K562 (cell line): ENCODE measurements around the gene UBE2QL1. TPM values are rescaled to one million over a fixed set of nuclear protein-coding genes. Genes with fewer than 3 reads are reported as not detected.

Experiments
- ATAC-seq: fragments of 200-7000 bp; cut with Tn5 transposase; 3 replicates; pipeline ENCODE4 v1.9.1; 2020; ENCODE audit warnings: moderate library complexity
- BruUV-seq: library from RNA; stranded (reverse); fragments of 400-500 nt; replicated peaks from 2 replicates; lab custom pipeline; 2021; lab: Mats Ljungman, UMichigan
- CTCF ChIA-PET: fragments of 300-600 bp; formaldehyde crosslinking; extraction: SDS; loops from one replicate; lab custom pipeline; 2021; ENCODE audit warnings: low intra/inter-chr PET ratio; lab: Yijun Ruan, JAX
- POLR2A ChIA-PET: fragments of 300-600, 350-650 bp; sonication (Branson Sonifier 250); formaldehyde crosslinking; extraction: SDS; loops from one replicate; lab custom pipeline; 2021; ENCODE audit warnings: antibody characterized with exemption, inconsistent platforms; lab: Yijun Ruan, JAX
- DNase-seq, 4 experiments: peaks; one replicate each; pipeline versions ENCODE4 v3.0.0 to v3.0.0-alpha.2; 2011 to 2018; ENCODE audit warnings: low spot score in 3 of 4, mixed read lengths in 3 of 4; ENCODE audit errors: extremely low read depth in 1 of 4
- FAIRE-seq: peaks from 2 replicates; lab custom pipeline; 2011; peaks lifted over from hg19 to GRCh38; lab: Jason Lieb, UNC
- H2AFZ ChIP-seq: 2 replicates; pipeline ENCODE4 v1.6.0; 2011; ENCODE audit warnings: low read depth, low read length, control low read depth, inconsistent platforms
- H3K27ac ChIP-seq: fragments of 200-600 bp; 3 replicates; pipeline ENCODE4 v1.8.0; 2011; ENCODE audit warnings: low read depth, mild to moderate bottlenecking, control low read depth, inconsistent platforms, low read length, moderate library complexity, mixed read lengths; ENCODE audit errors: extremely low read depth
- H3K27me3 ChIP-seq, 2 experiments: fragments of 300-600 bp in 1 of 2; 2 replicates in 1 of 2; 3 replicates in 1 of 2; pipeline versions ENCODE4 v1.6.0 to v1.8.0; 2011; ENCODE audit warnings: inconsistent platforms in 2 of 2, low read length in 2 of 2, mild to moderate bottlenecking in 1 of 2, mixed read lengths in 1 of 2, moderate library complexity in 1 of 2; ENCODE audit not compliant: control insufficient read depth in 2 of 2, insufficient read depth in 2 of 2
- H3K36me3 ChIP-seq: fragments of 300-600 bp; 3 replicates; pipeline ENCODE4 v1.8.0; 2011; ENCODE audit warnings: mild to moderate bottlenecking, low read length, inconsistent platforms; ENCODE audit not compliant: control insufficient read depth, insufficient read depth
- H3K4me1 ChIP-seq, 2 experiments: fragments of 200-600 bp in 1 of 2; replicated peaks in 1 of 2; 2 replicates in 1 of 2; 3 replicates in 1 of 2; pipeline versions ENCODE4 v1.5.1 to v1.8.0; 2011; ENCODE audit warnings: inconsistent platforms in 2 of 2, low read length in 2 of 2, mild to moderate bottlenecking in 1 of 2, mixed read lengths in 1 of 2, moderate library complexity in 1 of 2; ENCODE audit not compliant: control insufficient read depth in 2 of 2, insufficient read depth in 2 of 2
- H3K4me2 ChIP-seq: 2 replicates; pipeline ENCODE4 v1.6.1; 2011; ENCODE audit warnings: low read length, control low read depth, inconsistent platforms, mixed read lengths; ENCODE audit not compliant: insufficient read depth
- H3K4me3 ChIP-seq: fragments of 200-600 bp; sonication (generic), shearing (Covaris generic); 2 replicates; pipeline ENCODE4 v1.5.1; 2016; ENCODE audit warnings: control low read depth, inconsistent platforms
- H3K79me2 ChIP-seq: fragments of 200-600 bp; 3 replicates; pipeline ENCODE4 v1.8.0; 2011; ENCODE audit warnings: low read length, inconsistent platforms; ENCODE audit not compliant: control insufficient read depth, insufficient read depth
- H3K9ac ChIP-seq, 2 experiments: 2 replicates each; pipeline versions ENCODE4 v1.6.0 to v1.6.1; 2011; ENCODE audit warnings: low read depth in 2 of 2, low read length in 2 of 2, control low read depth in 1 of 2, inconsistent platforms in 1 of 2, mild to moderate bottlenecking in 1 of 2, mixed read lengths in 1 of 2; ENCODE audit not compliant: insufficient read depth in 1 of 2
- H3K9me1 ChIP-seq: one replicate; pipeline ENCODE4 v1.6.0; 2011; ENCODE audit warnings: inconsistent platforms, mild to moderate bottlenecking, low read length, moderate library complexity; ENCODE audit not compliant: control insufficient read depth, insufficient read depth
- H3K9me3 ChIP-seq: replicated peaks from 2 replicates; pipeline ENCODE4 v1.5.1; 2011; ENCODE audit warnings: low read depth, low read length, inconsistent platforms; ENCODE audit not compliant: control insufficient read depth, insufficient read depth
- H4K20me1 ChIP-seq: replicated peaks from 2 replicates; pipeline ENCODE4 v1.6.1; 2011; ENCODE audit warnings: low read length, inconsistent platforms, mixed read lengths; ENCODE audit not compliant: control insufficient read depth, insufficient read depth
- CREM ChIP-seq: IDR thresholded peaks from 2 replicates; pipeline ENCODE4 v1.6.1; 2014; ENCODE audit warnings: antibody characterized with exemption, low read depth
- KLF10 ChIP-seq: fragments of 250-450 bp; sonication (Bioruptor Pico); IDR thresholded peaks from 2 replicates; pipeline ENCODE4 v1.6.1; 2021; ENCODE audit warnings: matching md5 sums
- MAZ ChIP-seq, 2 experiments: fragments of 450-650 bp in 1 of 2; sonication (generic) in 1 of 2; formaldehyde crosslinking; IDR thresholded peaks in 1 of 2; conservative IDR thresholded peaks in 1 of 2; 2 replicates each; pipeline versions ENCODE4 v1.4.0 to v1.5.0; 2020; ENCODE audit warnings: mild to moderate bottlenecking in 1 of 2, missing genetic modification reagents in 1 of 2
- MCM3 ChIP-seq: fragments of 450-650 bp; IDR thresholded peaks from 2 replicates; pipeline ENCODE4 v1.6.1; 2016
- MTA1 ChIP-seq: fragments of 450-650 bp; IDR thresholded peaks from 2 replicates; pipeline ENCODE4 v1.6.1; 2017; ENCODE audit warnings: borderline replicate concordance
- MTF1 ChIP-seq: fragments of 250-450 bp; sonication (Bioruptor Pico); IDR thresholded peaks from 2 replicates; pipeline ENCODE4 v1.9.0; 2021; ENCODE audit warnings: moderate library complexity, mild to moderate bottlenecking, inconsistent platforms, borderline replicate concordance
- NCOA2 ChIP-seq, 2 experiments: fragments of 450-650 bp; IDR thresholded peaks; 2 replicates each; pipeline ENCODE4 v1.6.1; 2018; ENCODE audit warnings: mild to moderate bottlenecking in 2 of 2, moderate library complexity in 1 of 2; ENCODE audit not compliant: partially characterized antibody in 2 of 2
- SMAD1 ChIP-seq: fragments of 150-350 bp; IDR thresholded peaks from 2 replicates; pipeline ENCODE4 v1.6.1; 2014; ENCODE audit warnings: low read length, low read depth; ENCODE audit not compliant: partially characterized antibody
- SRSF3 ChIP-seq: fragments of 200-400 bp; formaldehyde crosslinking; IDR thresholded peaks from 2 replicates; pipeline ENCODE4 v1.6.1; 2016; ENCODE audit warnings: mild to moderate bottlenecking, low read length, moderate library complexity; ENCODE audit not compliant: insufficient read depth
- ZBTB7A ChIP-seq: IDR thresholded peaks from 2 replicates; pipeline ENCODE4 v1.6.1; 2011; ENCODE audit warnings: low read depth, mild to moderate bottlenecking, low read length, moderate library complexity, borderline replicate concordance; ENCODE audit not compliant: control insufficient read depth
- ZNF12 ChIP-seq: sonication (generic); formaldehyde crosslinking; IDR thresholded peaks from 2 replicates; pipeline ENCODE4 v1.4.0; 2020; ENCODE audit warnings: mild to moderate bottlenecking, missing genetic modification reagents
- ZNF146 ChIP-seq: IDR thresholded peaks from one replicate; pipeline ENCODE4 v1.6.1; 2018; ENCODE audit warnings: missing compliant biosample characterization; ENCODE audit not compliant: unreplicated experiment
- ZNF3 ChIP-seq: fragments of 250-450 bp; sonication (Bioruptor Pico); IDR thresholded peaks from 2 replicates; pipeline ENCODE4 v1.5.0; 2021; ENCODE audit warnings: mild to moderate bottlenecking, moderate library complexity
- ZNF436 ChIP-seq: fragments of 250-450, 450-650 bp; sonication (Bioruptor Pico); formaldehyde crosslinking; IDR thresholded peaks from 2 replicates; pipeline ENCODE4 v1.7.0; 2020; ENCODE audit warnings: mild to moderate bottlenecking
- WGBS: fragments of 100-300 bp; shearing (Covaris generic); methylation state at CpG from one replicate; pipeline ENCODE4 v1.1.6; 2016; ENCODE audit warnings: low coverage, mixed read lengths; ENCODE audit not compliant: insufficient coverage; ENCODE audit errors: missing lambda C conversion rate; 5-methylcytosine and 5-hydroxymethylcytosine counted together
- in situ Hi-C: fragments of 300-500 bp; cut with MboI; formaldehyde crosslinking; loops from 4 replicates; pipeline ENCODE4 v1.15.0; 2018; ENCODE audit warnings: inconsistent platforms, mixed read lengths
- intact Hi-C: fragments of 100-400 bp; cut with micrococcal nuclease; formaldehyde crosslinking; loops from 2 replicates; pipeline ENCODE4 v1.14.2; 2022
- polyA plus RNA-seq, 8 experiments: library from polyadenylated mRNA; depleted of rRNA in 4 of 8; stranded (reverse) in 5 of 8; unstranded in 3 of 8; fragments of >200 nt; fragmentation: Nextera tagmentation in 2 of 8; fragmentation: Illumina TruSeq in 1 of 8; extraction: Ambion mirVana in 2 of 8; extraction: Trizol in 1 of 8; gene quantifications; 2 replicates each; pipeline versions ENCODE4 v1.2.1 to v1.2.3, GENCODE V29; 2011 to 2014; ENCODE audit warnings: inconsistent platforms in 1 of 8, missing spikeins in 1 of 8
- total RNA-seq, 7 experiments: library from RNA; depleted of rRNA in 6 of 7; stranded (reverse); fragments of >200 nt in 6 of 7; fragmentation: Illumina TruSeq in 2 of 7; extraction: Trizol in 2 of 7; gene quantifications; 2 replicates each; pipeline versions ENCODE4 v1.2.1 to v1.2.3, GENCODE V29; 2011 to 2021; ENCODE audit warnings: low replicate concordance in 1 of 7
- TF ChIP-seq, protein P1 (sequence below): sonication (generic); formaldehyde crosslinking; IDR thresholded peaks from 2 replicates; pipeline ENCODE4 v1.5.0; 2020; ENCODE audit warnings: missing genetic modification reagents
- TF ChIP-seq, protein P2 (sequence below): sonication (generic); formaldehyde crosslinking; IDR thresholded peaks from 2 replicates; pipeline ENCODE4 v1.8.0; 2022; ENCODE audit warnings: mild to moderate bottlenecking, missing genetic modification reagents

UBE2QL1 gene
- total and polyA plus RNA-seq, 9 of the 15 experiments (the other 6 are each of a cell fraction or from before 2014, with no cell fraction given): not detected

DNA sequence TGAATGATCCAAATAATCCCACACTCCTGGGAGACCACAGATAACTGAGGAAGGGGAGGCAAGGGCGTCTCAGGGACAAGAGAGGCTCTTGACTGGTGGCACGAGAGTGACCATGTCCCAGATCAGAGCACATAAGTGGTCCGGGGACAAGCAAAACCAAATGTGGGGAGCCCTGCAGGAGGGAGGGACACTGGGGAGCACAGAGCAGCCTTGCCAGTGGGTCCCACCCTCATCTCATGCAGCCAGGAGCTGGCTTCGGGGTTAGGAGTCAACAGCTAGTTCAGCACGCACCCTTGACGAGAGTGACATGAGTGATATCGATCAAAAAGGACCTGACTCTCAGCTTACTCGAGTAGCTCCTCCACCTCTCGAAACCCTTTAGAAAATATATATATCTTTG, 16.5 kb upstream of the UBE2QL1 start:
- H4K20me1 ChIP-seq: 0 out of 2 replicates have a peak, but pooled peaks cover 7% of the 10 kb centered on the region
- FAIRE-seq (no peak), ATAC-seq (no peak), DNase-seq (no peak)
- in situ Hi-C loops: no loop called here
- no peak overlapping the region for H3K9ac ChIP-seq
- BruUV-seq: no TSS peak
- H3K4me2 ChIP-seq: no peak overlapping the region
- peaks cover 22 to 36% of the 10 kb centered on the region in 2 experiments for H3K27me3 ChIP-seq
- no peaks in the 10 kb centered on the region for H3K79me2 ChIP-seq
- no peak overlapping the region for H2AFZ ChIP-seq
- no peaks in the 10 kb centered on the region for H3K9me3 ChIP-seq
- H3K9me1 ChIP-seq: no peaks in the 10 kb centered on the region
- H3K27ac ChIP-seq: no peak overlapping the region
- POLR2A ChIA-PET: interaction anchor here (0.6 to 1.0 kb wide), 2 partner anchors 9 to 84 kb away, joined by 4 to 5 read pairs; no protein-coding TSS in a partner anchor
- WGBS: 2% methylated on average over 9 of the region's 9 CpGs
- H3K4me3 ChIP-seq: no peak overlapping the region
- no peaks in the 10 kb centered on the region for H3K36me3 ChIP-seq
- H3K4me1 ChIP-seq: no peaks in the 10 kb centered on the region
- intact Hi-C loops: no loop called here
- CTCF ChIA-PET: no interaction called here
- no peak for TF ChIP-seq NCOA2 (IDR thresholded peaks at IDR 0.05; ENCODE audit: partially characterized antibody in 2 of 2)
- no peak for TF ChIP-seq ZNF12 (CRISPR knock-in tag)
- TF ChIP-seq MTF1: no peak
- TF ChIP-seq ZNF146 (CRISPR knock-in tag): no peak
- no peak for TF ChIP-seq SMAD1
- TF ChIP-seq ZNF3 (CRISPR knock-in tag): no peak
- TF ChIP-seq CREM: no peak
- no peak for TF ChIP-seq KLF10 (CRISPR knock-in tag)
- no peak for TF ChIP-seq ZBTB7A
- TF ChIP-seq, protein P1, sequence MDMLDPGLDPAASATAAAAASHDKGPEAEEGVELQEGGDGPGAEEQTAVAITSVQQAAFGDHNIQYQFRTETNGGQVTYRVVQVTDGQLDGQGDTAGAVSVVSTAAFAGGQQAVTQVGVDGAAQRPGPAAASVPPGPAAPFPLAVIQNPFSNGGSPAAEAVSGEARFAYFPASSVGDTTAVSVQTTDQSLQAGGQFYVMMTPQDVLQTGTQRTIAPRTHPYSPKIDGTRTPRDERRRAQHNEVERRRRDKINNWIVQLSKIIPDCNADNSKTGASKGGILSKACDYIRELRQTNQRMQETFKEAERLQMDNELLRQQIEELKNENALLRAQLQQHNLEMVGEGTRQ (CRISPR knock-in tag): no peak
- TF ChIP-seq ZNF436 (CRISPR knock-in tag): no peak
- TF ChIP-seq, protein P2, sequence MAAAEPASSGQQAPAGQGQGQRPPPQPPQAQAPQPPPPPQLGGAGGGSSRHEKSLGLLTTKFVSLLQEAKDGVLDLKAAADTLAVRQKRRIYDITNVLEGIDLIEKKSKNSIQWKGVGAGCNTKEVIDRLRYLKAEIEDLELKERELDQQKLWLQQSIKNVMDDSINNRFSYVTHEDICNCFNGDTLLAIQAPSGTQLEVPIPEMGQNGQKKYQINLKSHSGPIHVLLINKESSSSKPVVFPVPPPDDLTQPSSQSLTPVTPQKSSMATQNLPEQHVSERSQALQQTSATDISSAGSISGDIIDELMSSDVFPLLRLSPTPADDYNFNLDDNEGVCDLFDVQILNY (CRISPR knock-in tag): no peak
- TF ChIP-seq SRSF3: no peak
- no peak for TF ChIP-seq MAZ (CRISPR knock-in tag; conservative IDR thresholded peaks at IDR 0.05 in 1 of 2, IDR thresholded peaks at IDR 0.05 in 1 of 2)
- TF ChIP-seq MCM3: no peak
- TF ChIP-seq MTA1: no peak
